Right renal cortex interstitium (tissue), 3 donors: ENCODE data around the gene LLGL1. TPM values are rescaled to one million over a fixed set of nuclear protein-coding genes. Genes with fewer than 3 reads are reported as not detected.
"Not testable (repeated sequence)": the region's sequence is repeated elsewhere in the genome, so short reads cannot be mapped to it uniquely, and the experiment has no call there.

Experiments
- DNase-seq, 3 donors: peaks; one replicate each; pipeline ENCODE4 v3.0.0-alpha.2; 2013; ENCODE audit warnings: low read depth in 3 of 3, low spot score in 2 of 3
- polyA plus RNA-seq, 3 donors: library from polyadenylated mRNA; unstranded; fragments of 120-200 nt; gene quantifications; one replicate each; pipeline ENCODE4 v1.2.1, GENCODE V29; 2013; ENCODE audit not compliant: insufficient read length in 3 of 3

LLGL1 gene
- polyA plus RNA-seq, 3 donors = 23.9 to 27.4 (median 25.5) TPM

- DNase-seq = no peak
These were observed 33.5 kb upstream of the LLGL1 start for GRCh38 chr17:18191967-18192366.

GRCh38 chr17:18194394-18194793 is 31.0 kb upstream of the LLGL1 start:
- DNase-seq = no peak

GRCh38 chr17:18194804-18195203 is 30.6 kb upstream of the LLGL1 start:
- DNase-seq = no peak

- DNase-seq = no peak
These were observed 30.2 kb upstream of the LLGL1 start for GRCh38 chr17:18195246-18195645.

- no peak for DNase-seq
These were observed 27.8 kb upstream of the LLGL1 start for GRCh38 chr17:18197535-18198194.

- no peak for DNase-seq
These were observed 26.9 kb upstream of the LLGL1 start for GRCh38 chr17:18198530-18198929.

- DNase-seq = no peak
These were observed 24.3 kb upstream of the LLGL1 start for GRCh38 chr17:18201108-18201507.

GRCh38 chr17:18203308-18203707 is 22.1 kb upstream of the LLGL1 start:
- DNase-seq = no peak

GRCh38 chr17:18205861-18206260 is 19.6 kb upstream of the LLGL1 start:
- no peak for DNase-seq

GRCh38 chr17:18206962-18207361 is 18.5 kb upstream of the LLGL1 start:
- DNase-seq = no peak

- no peak for DNase-seq
These were observed 17.3 kb upstream of the LLGL1 start for GRCh38 chr17:18208092-18208491.

GRCh38 chr17:18213666-18214270 is 11.7 kb upstream of the LLGL1 start:
- no peak for DNase-seq

GRCh38 chr17:18216906-18217305 is 8.5 kb upstream of the LLGL1 start:
- not testable (repeated sequence) for DNase-seq

GRCh38 chr17:18217412-18218015 is 7.9 kb upstream of the LLGL1 start:
- peak in 1 of 3 donors; percentile 49 for DNase-seq

- peak in 1 of 3 donors; percentile 6 for DNase-seq
These were observed 6.5 kb upstream of the LLGL1 start for GRCh38 chr17:18218756-18219415.

- no peak for DNase-seq
These were observed 1.4 kb upstream of the LLGL1 start for GRCh38 chr17:18224053-18224386.

GRCh38 chr17:18224387-18225120 is 881 bp upstream of the LLGL1 start:
- DNase-seq = no peak

- DNase-seq = no peak
These were observed 328 bp downstream of the LLGL1 start for GRCh38 chr17:18225642-18226283.

GRCh38 chr17:18226284-18226945 is 980 bp downstream of the LLGL1 start:
- DNase-seq = no peak

GRCh38 chr17:18227635-18228034 is 2.2 kb downstream of the LLGL1 start:
- no peak for DNase-seq
